HFFc6 (cell line): ENCODE results near the gene ZNF343. TPM values are rescaled to one million over a fixed set of nuclear protein-coding genes. Genes with fewer than 3 reads are reported as not detected.
"Not testable (repeated sequence)": the region's sequence is repeated elsewhere in the genome, so short reads cannot be mapped to it uniquely, and the experiment has no call there.

ENCODE experiments used
- DNase-seq: peaks from one replicate; pipeline ENCODE4 v3.0.0-alpha.2; 2018
- H3K27ac Mint-ChIP-seq: 2 replicates; pipeline ENCODE4 v1.8.0; 2020; ENCODE audit warnings: mild to moderate bottlenecking, mixed read lengths
- H3K27me3 Mint-ChIP-seq: 2 replicates; pipeline ENCODE4 v1.8.0; 2021; ENCODE audit warnings: mild to moderate bottlenecking, moderate library complexity, mixed read lengths; ENCODE audit not compliant: insufficient read depth
- H3K36me3 Mint-ChIP-seq: 2 replicates; pipeline ENCODE4 v1.8.0; 2021; ENCODE audit warnings: low read depth, mixed read lengths
- H3K4me1 Mint-ChIP-seq: 2 replicates; pipeline ENCODE4 v1.8.0; 2020; ENCODE audit warnings: low read depth, mixed read lengths
- H3K4me3 Mint-ChIP-seq: 2 replicates; pipeline ENCODE4 v1.8.0; 2020; ENCODE audit warnings: mild to moderate bottlenecking, moderate library complexity, mixed read lengths
- H3K9me3 Mint-ChIP-seq: 2 replicates; pipeline ENCODE4 v1.8.0; 2020; ENCODE audit warnings: mild to moderate bottlenecking, mixed read lengths
- CTCF ChIP-seq: fragments of 200-600 bp; sonication (generic); IDR thresholded peaks from 2 replicates; pipeline ENCODE4 v1.5.0; 2021; ENCODE audit warnings: antibody characterized with exemption, mild to moderate bottlenecking
- total RNA-seq, 6 experiments: library from RNA; stranded (reverse); fragmentation: NEBNext Ultra II Directional; extraction: Animal tissue kit (Norgen Biotek cat#: 25700); gene quantifications; 2 replicates in 1 of 6; 3 replicates in 5 of 6; pipeline ENCODE4 v1.2.3, GENCODE V29; 2021

Gene ZNF343
- total RNA-seq, 6 experiments from 2014 or later = 6.4 to 9.4 (median 8.8) TPM

- H3K9me3 Mint-ChIP-seq = no peaks in the 10 kb centered on the region
- no peaks in the 10 kb centered on the region for H3K27me3 Mint-ChIP-seq
- TF ChIP-seq CTCF = no peak
- peaks cover 11% of the 10 kb centered on the region for H3K4me1 Mint-ChIP-seq
- H3K4me3 Mint-ChIP-seq = no peak overlapping the region
- no peak overlapping the region for H3K27ac Mint-ChIP-seq
- peaks cover 8% of the 10 kb centered on the region; the same call in 1 of the 2 replicates for H3K36me3 Mint-ChIP-seq
- DNase-seq = no peak
Observed at GRCh38 chr20:2509794-2510193, 1.1 kb upstream of the ZNF343 start.

GRCh38 chr20:2509468-2509781 lies 710 bp upstream of the ZNF343 start:
- Mint-ChIP-seq H3K9me3 (no peaks in the 10 kb centered on the region), H3K4me3 (peak overlapping the region; percentile 99), H3K36me3 (peaks cover 8% of the 10 kb centered on the region; the same call in 1 of the 2 replicates), H3K4me1 (peaks cover 11% of the 10 kb centered on the region), H3K27ac (peak overlapping the region; percentile 94), H3K27me3 (no peaks in the 10 kb centered on the region)
- DNase-seq = no peak
- no peak for TF ChIP-seq CTCF

GRCh38 chr20:2507875-2508630 lies 662 bp downstream of the ZNF343 start:
- H3K27ac Mint-ChIP-seq = peak overlapping the region; percentile 94
- peaks cover 8% of the 10 kb centered on the region; the same call in 1 of the 2 replicates for H3K36me3 Mint-ChIP-seq
- H3K27me3 Mint-ChIP-seq = no peaks in the 10 kb centered on the region
- no peaks in the 10 kb centered on the region for H3K9me3 Mint-ChIP-seq
- DNase-seq = no peak
- H3K4me1 Mint-ChIP-seq = peaks cover 11% of the 10 kb centered on the region
- no peak for TF ChIP-seq CTCF
- H3K4me3 Mint-ChIP-seq = peak overlapping the region; percentile 99

- Mint-ChIP-seq H3K4me3 (peak overlapping the region; percentile 99), H3K27ac (peak overlapping the region; percentile 94), H3K27me3 (no peaks in the 10 kb centered on the region), H3K36me3 (peaks cover 8% of the 10 kb centered on the region; the same call in 1 of the 2 replicates), H3K4me1 (peaks cover 11% of the 10 kb centered on the region), H3K9me3 (no peaks in the 10 kb centered on the region)
- no peak for TF ChIP-seq CTCF
- no peak for DNase-seq
Observed at GRCh38 chr20:2507464-2507863, 1.3 kb downstream of the ZNF343 start.

GRCh38 chr20:2506426-2506825 lies 2.3 kb downstream of the ZNF343 start:
- peaks cover 11% of the 10 kb centered on the region for H3K4me1 Mint-ChIP-seq
- not testable (repeated sequence) for H3K9me3 Mint-ChIP-seq, H3K4me3 Mint-ChIP-seq, H3K27me3 Mint-ChIP-seq, H3K36me3 Mint-ChIP-seq, DNase-seq, H3K27ac Mint-ChIP-seq

GRCh38 chr20:2504803-2505202 lies 3.9 kb downstream of the ZNF343 start:
- not testable (repeated sequence) for H3K27ac Mint-ChIP-seq, H3K9me3 Mint-ChIP-seq, H3K36me3 Mint-ChIP-seq, H3K4me3 Mint-ChIP-seq, H3K27me3 Mint-ChIP-seq, DNase-seq
- H3K4me1 Mint-ChIP-seq = peaks cover 11% of the 10 kb centered on the region

- not testable (repeated sequence) for H3K4me3 Mint-ChIP-seq, DNase-seq, H3K27me3 Mint-ChIP-seq, H3K27ac Mint-ChIP-seq, H3K4me1 Mint-ChIP-seq, H3K9me3 Mint-ChIP-seq, H3K36me3 Mint-ChIP-seq
Observed at GRCh38 chr20:2502808-2503384, 5.8 kb downstream of the ZNF343 start.
